Thoracic aorta (tissue), 2 donors: ENCODE data around the gene SMIM24. TPM values are rescaled to one million over a fixed set of nuclear protein-coding genes. Genes with fewer than 3 reads are reported as not detected.

Experiments used
- ATAC-seq: fragments of 150-250 bp; one replicate; pipeline ENCODE4 v1.8.0; 2017; ENCODE audit warnings: low read depth; ENCODE audit not compliant: insufficient number of reproducible peaks, low FRiP score
- DNase-seq: peaks from one replicate; pipeline ENCODE4 v3.0.0-alpha.2; 2020; ENCODE audit warnings: low spot score
- H3K27ac ChIP-seq, 2 donors: fragments of 200-600 bp; sonication (generic); 1 replicate in 1 of 2; 2 replicates in 1 of 2; pipeline ENCODE4 v1.5.1; 2016; ENCODE audit warnings: mild to moderate bottlenecking in 2 of 2, moderate library complexity in 2 of 2
- H3K27me3 ChIP-seq: fragments of 200-600 bp; sonication (generic); replicated peaks from 2 replicates; pipeline ENCODE4 v1.6.0; 2016; ENCODE audit warnings: mild to moderate bottlenecking; ENCODE audit not compliant: insufficient read depth
- H3K36me3 ChIP-seq: fragments of 200-600 bp; sonication (generic); one replicate; pipeline ENCODE4 v1.5.1; 2016
- H3K4me1 ChIP-seq, 2 donors: fragments of 200-600 bp; sonication (generic); 1 replicate in 1 of 2; 2 replicates in 1 of 2; pipeline versions ENCODE4 v1.5.1 to v1.6.0; 2016; ENCODE audit warnings: low read depth in 2 of 2, mild to moderate bottlenecking in 1 of 2; ENCODE audit not compliant: control insufficient read depth in 1 of 2
- H3K4me3 ChIP-seq: fragments of 200-600 bp; sonication (generic); 2 replicates; pipeline ENCODE4 v1.5.1; 2016; ENCODE audit warnings: mild to moderate bottlenecking
- H3K9me3 ChIP-seq: fragments of 200-600 bp; sonication (generic); 2 replicates; pipeline ENCODE4 v1.5.1; 2016
- CTCF ChIP-seq: fragments of 200-600 bp; sonication (generic); IDR thresholded peaks from one replicate; pipeline ENCODE4 v1.5.1; 2019; ENCODE audit warnings: antibody characterized with exemption
- total RNA-seq, 2 donors: library from RNA; depleted of rRNA; stranded (reverse); fragments of >200 nt; gene quantifications; one replicate each; pipeline versions ENCODE4 v1.1.0 to v1.2.3, GENCODE V29; 2016

SMIM24 gene
- total RNA-seq, 2 donors from 2014 or later = not detected

- no peak overlapping the region for H3K4me3 ChIP-seq
- H3K4me1 ChIP-seq = peaks cover 6 to 43% of the 10 kb centered on the region in 2 donors
- H3K27me3 ChIP-seq = no peaks in the 10 kb centered on the region
- ATAC-seq = no peak
- TF ChIP-seq CTCF = no peak
- peak overlapping the region in 1 of 2 donors; percentile 47 for H3K27ac ChIP-seq
- H3K9me3 ChIP-seq = no peaks in the 10 kb centered on the region
- DNase-seq = no peak
- peaks cover 50% of the 10 kb centered on the region for H3K36me3 ChIP-seq
Observed at GRCh38 chr19:3443840-3444694, 36.3 kb downstream of the SMIM24 start.

- no peak for DNase-seq
- H3K27ac ChIP-seq = peak overlapping the region in 1 of 2 donors; percentile 26
- ATAC-seq = no peak
- no peak for TF ChIP-seq CTCF
- no peaks in the 10 kb centered on the region for H3K27me3 ChIP-seq
- no peak overlapping the region for H3K4me3 ChIP-seq
- H3K4me1 ChIP-seq = peaks cover 6 to 43% of the 10 kb centered on the region in 2 donors
- H3K9me3 ChIP-seq = no peaks in the 10 kb centered on the region
- peaks cover 55% of the 10 kb centered on the region for H3K36me3 ChIP-seq
Observed at GRCh38 chr19:3442487-3443071, 37.7 kb downstream of the SMIM24 start.

GRCh38 chr19:3441986-3442329, 38.4 kb downstream of the SMIM24 start:
- Histone ChIP-seq H3K36me3 (peaks cover 54% of the 10 kb centered on the region), H3K4me1 (peaks cover 6 to 43% of the 10 kb centered on the region in 2 donors)

GRCh38 chr19:3441089-3441985, 39.0 kb downstream of the SMIM24 start:
- Histone ChIP-seq H3K9me3 (no peaks in the 10 kb centered on the region), H3K36me3 (peaks cover 57% of the 10 kb centered on the region), H3K27me3 (no peaks in the 10 kb centered on the region), H3K4me1 (peaks cover 6 to 43% of the 10 kb centered on the region in 2 donors), H3K27ac (peak overlapping the region; percentile 44 to 54), H3K4me3 (no peak overlapping the region)
- DNase-seq = no peak
- no peak for ATAC-seq
- no peak for TF ChIP-seq CTCF

More at GRCh38 chr19:3441986-3442329, 38.4 kb downstream of the SMIM24 start:
- no peak for ATAC-seq
- no peak overlapping the region for H3K4me3 ChIP-seq
- no peak for DNase-seq
- H3K9me3 ChIP-seq = no peaks in the 10 kb centered on the region
- no peaks in the 10 kb centered on the region for H3K27me3 ChIP-seq
- H3K27ac ChIP-seq = peak overlapping the region; percentile 44 to 54
- no peak for TF ChIP-seq CTCF

GRCh38 chr19:3440082-3440481, 40.2 kb downstream of the SMIM24 start:
- DNase-seq (no peak), ATAC-seq (no peak)
- no peak overlapping the region for H3K4me3 ChIP-seq
- H3K9me3 ChIP-seq = no peaks in the 10 kb centered on the region
- TF ChIP-seq CTCF = peak; percentile 31
- no peaks in the 10 kb centered on the region for H3K27me3 ChIP-seq
- H3K27ac ChIP-seq = no peak overlapping the region
- H3K36me3 ChIP-seq = peaks cover 45% of the 10 kb centered on the region
- peaks cover 11 to 46% of the 10 kb centered on the region in 2 donors for H3K4me1 ChIP-seq
